Keratinocyte (primary cell): ENCODE data around the gene TCF19.
"Not testable (repeated sequence)": the region's sequence is repeated elsewhere in the genome, so short reads cannot be mapped to it uniquely, and the experiment has no call there.

Experiments used
- EZH2 ChIP-seq: IDR thresholded peaks from one replicate; pipeline ENCODE4 v1.6.1; 2012; ENCODE audit warnings: inconsistent platforms, mild to moderate bottlenecking, low read length, moderate library complexity
- TF ChIP-seq, protein P1 (sequence below), 3 experiments: IDR thresholded peaks in 1 of 3; conservative IDR thresholded peaks in 1 of 3; optimal IDR thresholded peaks in 1 of 3; 2 replicates in 2 of 3; 3 replicates in 1 of 3; pipeline versions ENCODE3 to v1.5.1; 2011; ENCODE audit warnings: low read length in 3 of 3, mild to moderate bottlenecking in 3 of 3, moderate library complexity in 2 of 3, control low read depth in 1 of 3, inconsistent platforms in 1 of 3; ENCODE audit not compliant: insufficient read depth in 2 of 3; ENCODE audit errors: extremely low read depth in 1 of 3

DNA sequence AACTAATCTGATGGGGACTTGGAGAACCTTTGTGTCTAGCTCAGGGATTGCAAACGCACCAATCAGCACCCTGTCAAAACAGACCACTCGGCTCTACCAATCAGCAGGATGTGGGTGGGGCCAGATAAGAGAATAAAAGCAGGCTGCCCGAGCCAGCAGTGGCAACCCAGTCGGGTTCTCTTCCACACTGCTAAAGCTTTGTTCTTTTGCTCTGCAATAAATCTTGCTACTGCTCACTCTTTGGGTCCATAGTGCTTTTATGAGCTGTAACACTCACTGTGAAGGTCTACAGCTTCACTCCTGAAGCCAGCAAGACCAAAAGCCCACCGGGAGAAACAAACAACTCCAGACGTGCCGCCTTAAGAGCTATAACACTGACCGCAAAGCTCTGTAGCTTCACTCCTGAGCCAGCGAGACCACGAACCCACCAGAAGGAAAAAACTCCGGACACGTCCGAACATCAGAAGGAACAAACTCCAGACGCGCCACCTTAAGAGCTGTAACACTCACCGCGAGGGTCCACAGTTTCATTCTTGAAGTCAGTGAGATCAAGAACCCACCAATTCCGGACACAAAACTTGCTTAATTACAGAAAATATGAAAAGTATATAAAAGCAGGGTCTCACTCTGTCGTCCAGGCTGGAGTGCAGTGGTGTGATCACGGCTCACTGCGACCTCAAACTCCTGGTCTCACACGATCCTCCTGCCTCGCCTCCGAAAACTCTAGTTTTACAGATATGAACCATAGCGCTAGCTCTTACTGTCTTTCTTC lies 38.0 kb downstream of the TCF19 start:
- TF ChIP-seq, protein P1, sequence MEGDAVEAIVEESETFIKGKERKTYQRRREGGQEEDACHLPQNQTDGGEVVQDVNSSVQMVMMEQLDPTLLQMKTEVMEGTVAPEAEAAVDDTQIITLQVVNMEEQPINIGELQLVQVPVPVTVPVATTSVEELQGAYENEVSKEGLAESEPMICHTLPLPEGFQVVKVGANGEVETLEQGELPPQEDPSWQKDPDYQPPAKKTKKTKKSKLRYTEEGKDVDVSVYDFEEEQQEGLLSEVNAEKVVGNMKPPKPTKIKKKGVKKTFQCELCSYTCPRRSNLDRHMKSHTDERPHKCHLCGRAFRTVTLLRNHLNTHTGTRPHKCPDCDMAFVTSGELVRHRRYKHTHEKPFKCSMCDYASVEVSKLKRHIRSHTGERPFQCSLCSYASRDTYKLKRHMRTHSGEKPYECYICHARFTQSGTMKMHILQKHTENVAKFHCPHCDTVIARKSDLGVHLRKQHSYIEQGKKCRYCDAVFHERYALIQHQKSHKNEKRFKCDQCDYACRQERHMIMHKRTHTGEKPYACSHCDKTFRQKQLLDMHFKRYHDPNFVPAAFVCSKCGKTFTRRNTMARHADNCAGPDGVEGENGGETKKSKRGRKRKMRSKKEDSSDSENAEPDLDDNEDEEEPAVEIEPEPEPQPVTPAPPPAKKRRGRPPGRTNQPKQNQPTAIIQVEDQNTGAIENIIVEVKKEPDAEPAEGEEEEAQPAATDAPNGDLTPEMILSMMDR (optimal IDR thresholded peaks at IDR 0.05 in 1 of 3, IDR thresholded peaks at IDR 0.05 in 1 of 3, conservative IDR thresholded peaks at IDR 0.05 in 1 of 3; ENCODE audit: extremely low read depth in 1 of 3, insufficient read depth in 2 of 3, low read length in 3 of 3), result not testable (repeated sequence)
- TF ChIP-seq EZH2, result not testable (repeated sequence)
